ENCODE measurements around the gene KCNH2. TPM values are rescaled to one million over a fixed set of nuclear protein-coding genes. Genes with fewer than 3 reads are reported as not detected.
"Not testable (repeated sequence)": the region's sequence is repeated elsewhere in the genome, so short reads cannot be mapped to it uniquely, and the experiment has no call there.

Gene KCNH2
- polyA plus RNA-seq, 1 of the 3 experiments (the other 2 are of a cell fraction): 2.2 TPM

DNA sequence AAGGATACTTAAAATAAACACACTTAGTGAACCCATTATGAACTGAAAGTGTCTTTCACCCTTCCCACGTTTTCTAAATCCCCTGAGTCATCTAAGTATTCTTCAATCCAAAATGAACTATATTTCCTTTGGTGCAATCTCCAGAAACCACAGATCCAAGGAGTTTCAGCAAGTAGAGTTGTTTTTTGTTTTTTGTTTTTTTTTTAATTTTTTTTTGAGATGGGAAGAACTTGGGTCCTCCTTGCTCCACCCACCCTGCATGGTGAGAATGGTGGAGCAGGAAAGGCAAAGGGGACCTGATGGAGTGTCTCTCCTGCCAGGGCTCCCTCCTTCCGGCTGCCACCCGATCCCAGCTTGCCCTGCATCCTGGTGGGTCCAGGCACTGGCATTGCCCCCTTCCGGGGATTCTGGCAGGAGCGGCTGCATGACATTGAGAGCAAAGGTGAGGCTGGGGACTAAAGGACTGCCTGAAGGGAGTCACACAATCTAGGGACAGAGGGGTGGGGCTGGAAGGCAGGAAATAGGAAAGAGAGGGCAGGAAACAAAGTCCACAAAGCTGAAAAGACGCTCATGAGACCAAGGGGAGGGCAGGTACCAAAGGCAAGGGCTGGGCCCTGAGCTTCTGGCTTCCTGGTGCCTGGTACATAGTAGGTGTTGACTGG lies 34.0 kb upstream of the KCNH2 start:
- no peak overlapping the region for H3K9ac ChIP-seq
- H3F3A ChIP-seq (replicated peaks; ENCODE audit: insufficient read depth): no peaks in the 10 kb centered on the region
- no peak overlapping the region for H3K4me3 ChIP-seq (ENCODE audit: low read depth in 2 of 2, low read length in 1 of 2)
- no peaks in the 10 kb centered on the region for H3K79me2 ChIP-seq (ENCODE audit: insufficient read depth)
- no peaks in the 10 kb centered on the region for H3K9me3 ChIP-seq
- H4K20me1 ChIP-seq (ENCODE audit: insufficient read depth): no peaks in the 10 kb centered on the region
- POLR2A ChIA-PET: interaction anchor here (1.0 kb wide), 1 partner anchor 75 kb away, joined by 3 read pairs; no protein-coding TSS in a partner anchor
- H3K36me3 ChIP-seq (replicated peaks in 1 of 2; ENCODE audit: control insufficient read depth in 1 of 2, insufficient read depth in 2 of 2, low read length in 1 of 2): no peaks in the 10 kb centered on the region
- no peak overlapping the region for H3K27ac ChIP-seq (ENCODE audit: low read depth in 2 of 2, low read length in 1 of 2)
- H3K4me1 ChIP-seq (ENCODE audit: control insufficient read depth in 1 of 2, insufficient read depth in 2 of 2, low read depth in 1 of 2, low read length in 1 of 2): peaks cover 0 to 31% of the 10 kb centered on the region in 2 experiments; a peak in 1 of 4 replicates
- no peak for DNase-seq
- TF ChIP-seq FOSL2 (IDR thresholded peaks at IDR 0.05; ENCODE audit: borderline replicate concordance, low read depth) (no peak), MEF2A (IDR thresholded peaks at IDR 0.05; ENCODE audit: borderline replicate concordance, low read depth) (no peak), TEAD4 (IDR thresholded peaks at IDR 0.05; ENCODE audit: borderline replicate concordance, insufficient read depth) (no peak), SIN3A (IDR thresholded peaks at IDR 0.05; ENCODE audit: borderline replicate concordance, low read depth, low read length) (no peak), SMC3 (IDR thresholded peaks at IDR 0.05; ENCODE audit: low read depth, low read length) (no peak), RCOR1 (IDR thresholded peaks at IDR 0.05; ENCODE audit: low read length) (no peak), MXI1 (IDR thresholded peaks at IDR 0.05; ENCODE audit: low read depth, low read length) (no peak), TAF1 (IDR thresholded peaks at IDR 0.05; ENCODE audit: borderline replicate concordance, low read depth, low read length) (no peak), CHD2 (IDR thresholded peaks at IDR 0.05; ENCODE audit: low read length, partially characterized antibody) (no peak), GABPA (IDR thresholded peaks at IDR 0.05; ENCODE audit: low read depth) (no peak)
- TF ChIP-seq, protein P1, sequence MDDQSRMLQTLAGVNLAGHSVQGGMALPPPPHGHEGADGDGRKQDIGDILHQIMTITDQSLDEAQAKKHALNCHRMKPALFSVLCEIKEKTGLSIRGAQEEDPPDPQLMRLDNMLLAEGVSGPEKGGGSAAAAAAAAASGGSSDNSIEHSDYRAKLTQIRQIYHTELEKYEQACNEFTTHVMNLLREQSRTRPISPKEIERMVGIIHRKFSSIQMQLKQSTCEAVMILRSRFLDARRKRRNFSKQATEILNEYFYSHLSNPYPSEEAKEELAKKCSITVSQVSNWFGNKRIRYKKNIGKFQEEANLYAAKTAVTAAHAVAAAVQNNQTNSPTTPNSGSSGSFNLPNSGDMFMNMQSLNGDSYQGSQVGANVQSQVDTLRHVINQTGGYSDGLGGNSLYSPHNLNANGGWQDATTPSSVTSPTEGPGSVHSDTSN (IDR thresholded peaks at IDR 0.05): no peak
- TF ChIP-seq, protein P2, sequence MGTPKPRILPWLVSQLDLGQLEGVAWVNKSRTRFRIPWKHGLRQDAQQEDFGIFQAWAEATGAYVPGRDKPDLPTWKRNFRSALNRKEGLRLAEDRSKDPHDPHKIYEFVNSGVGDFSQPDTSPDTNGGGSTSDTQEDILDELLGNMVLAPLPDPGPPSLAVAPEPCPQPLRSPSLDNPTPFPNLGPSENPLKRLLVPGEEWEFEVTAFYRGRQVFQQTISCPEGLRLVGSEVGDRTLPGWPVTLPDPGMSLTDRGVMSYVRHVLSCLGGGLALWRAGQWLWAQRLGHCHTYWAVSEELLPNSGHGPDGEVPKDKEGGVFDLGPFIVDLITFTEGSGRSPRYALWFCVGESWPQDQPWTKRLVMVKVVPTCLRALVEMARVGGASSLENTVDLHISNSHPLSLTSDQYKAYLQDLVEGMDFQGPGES (IDR thresholded peaks at IDR 0.05; ENCODE audit: low read depth, low read length): no peak
- no peaks in the 10 kb centered on the region for H3K9me2 ChIP-seq
- no peak overlapping the region for H3K4me2 ChIP-seq
- 75% methylated on average over 6 of the region's 6 CpGs for WGBS (ENCODE audit: low lambda C conversion rate)
- H3K27me3 ChIP-seq (ENCODE audit: insufficient read depth): no peaks in the 10 kb centered on the region
- H2AFZ ChIP-seq (ENCODE audit: low read depth): no peak overlapping the region
- CTCF ChIA-PET: interaction anchor here (0.7 to 11.3 kb wide), 34 partner anchors 10 to 644 kb away, joined by 3 to 151 read pairs (median 4); partner anchors contain the start of genes ABCB8, ATG9B, FASTK and NOS3

DNA sequence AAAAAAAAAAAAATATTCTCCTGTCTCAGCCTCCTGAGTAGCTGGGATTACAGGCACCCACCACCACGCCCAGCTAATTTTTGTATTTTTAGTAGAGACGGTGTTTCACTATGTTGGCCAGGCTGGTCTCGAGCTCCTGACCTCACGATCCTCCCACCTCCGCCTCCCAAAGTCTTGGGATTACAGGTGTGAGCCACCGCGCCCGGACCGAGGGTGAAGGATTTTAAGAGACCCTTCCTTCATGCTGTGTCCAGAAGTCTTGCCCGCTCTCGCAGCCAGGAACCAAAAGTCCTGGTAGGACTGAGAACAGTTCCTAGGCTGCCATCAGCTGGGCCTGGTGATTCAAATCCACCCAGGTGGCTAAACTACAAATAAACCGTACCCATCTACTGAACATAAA lies 33.5 kb upstream of the KCNH2 start:
- H3K27me3 ChIP-seq (ENCODE audit: insufficient read depth); H3K27ac ChIP-seq (ENCODE audit: low read depth in 2 of 2, low read length in 1 of 2); H3K79me2 ChIP-seq (ENCODE audit: insufficient read depth); H2AFZ ChIP-seq (ENCODE audit: low read depth); H3K36me3 ChIP-seq (replicated peaks in 1 of 2; ENCODE audit: control insufficient read depth in 1 of 2, insufficient read depth in 2 of 2, low read length in 1 of 2); H3K4me3 ChIP-seq (ENCODE audit: low read depth in 2 of 2, low read length in 1 of 2); H3K9me2 ChIP-seq; H3F3A ChIP-seq (replicated peaks; ENCODE audit: insufficient read depth); H4K20me1 ChIP-seq (ENCODE audit: insufficient read depth); H3K4me2 ChIP-seq; DNase-seq; H3K9me3 ChIP-seq; H3K9ac ChIP-seq: not testable (repeated sequence)
- WGBS (ENCODE audit: low lambda C conversion rate): 81% methylated on average over 12 of the region's 12 CpGs
- H3K4me1 ChIP-seq (ENCODE audit: control insufficient read depth in 1 of 2, insufficient read depth in 2 of 2, low read depth in 1 of 2, low read length in 1 of 2): peaks cover 0 to 30% of the 10 kb centered on the region in 2 experiments; a peak in 1 of 4 replicates
- ChIA-PET CTCF (interaction anchor here (0.9 to 11.3 kb wide), 14 partner anchors 20 to 644 kb away, joined by 3 to 151 read pairs (median 4); partner anchors contain the start of genes FASTK, GBX1 and NOS3), POLR2A (interaction anchor here (0.6 kb wide), 1 partner anchor 11 kb away, joined by 3 read pairs; no protein-coding TSS in a partner anchor)
